DND-41 (cell line): ENCODE measurements around the gene TBX2.

Experiments used
- EZH2 ChIP-seq: IDR thresholded peaks from 3 replicates; pipeline ENCODE4 v1.6.1; 2012; ENCODE audit warnings: borderline replicate concordance, low read depth, mild to moderate bottlenecking, moderate library complexity, low read length, inconsistent platforms; ENCODE audit not compliant: severe bottlenecking
- TF ChIP-seq, protein P1 (sequence below): IDR thresholded peaks from 2 replicates; pipeline ENCODE4 v1.5.1; 2012; ENCODE audit warnings: borderline replicate concordance, low read length, moderate library complexity, mild to moderate bottlenecking; ENCODE audit not compliant: poor library complexity, severe bottlenecking; ENCODE audit errors: extremely low read depth

DNA sequence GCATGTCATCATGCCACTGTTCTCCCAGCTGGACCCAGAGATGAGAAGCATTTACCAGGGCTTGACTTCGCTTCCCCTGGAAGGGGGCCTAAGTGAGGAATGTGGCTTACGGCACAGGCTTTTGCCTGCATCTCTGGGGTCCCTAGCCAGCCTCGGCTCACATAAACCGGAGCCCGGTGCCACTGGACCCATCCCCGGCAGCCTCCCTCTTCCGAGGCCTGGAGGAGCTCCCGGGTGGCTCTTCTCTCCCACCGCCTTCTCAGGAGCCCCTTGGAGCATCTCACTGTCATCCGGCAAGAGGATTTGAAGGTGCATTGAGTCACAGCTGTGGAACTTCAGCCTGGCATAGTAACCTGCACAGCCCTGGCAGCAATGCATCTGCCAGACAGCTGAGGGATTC, 29.9 kb upstream of the TBX2 start:
- no peak for TF ChIP-seq EZH2
- TF ChIP-seq, protein P1, sequence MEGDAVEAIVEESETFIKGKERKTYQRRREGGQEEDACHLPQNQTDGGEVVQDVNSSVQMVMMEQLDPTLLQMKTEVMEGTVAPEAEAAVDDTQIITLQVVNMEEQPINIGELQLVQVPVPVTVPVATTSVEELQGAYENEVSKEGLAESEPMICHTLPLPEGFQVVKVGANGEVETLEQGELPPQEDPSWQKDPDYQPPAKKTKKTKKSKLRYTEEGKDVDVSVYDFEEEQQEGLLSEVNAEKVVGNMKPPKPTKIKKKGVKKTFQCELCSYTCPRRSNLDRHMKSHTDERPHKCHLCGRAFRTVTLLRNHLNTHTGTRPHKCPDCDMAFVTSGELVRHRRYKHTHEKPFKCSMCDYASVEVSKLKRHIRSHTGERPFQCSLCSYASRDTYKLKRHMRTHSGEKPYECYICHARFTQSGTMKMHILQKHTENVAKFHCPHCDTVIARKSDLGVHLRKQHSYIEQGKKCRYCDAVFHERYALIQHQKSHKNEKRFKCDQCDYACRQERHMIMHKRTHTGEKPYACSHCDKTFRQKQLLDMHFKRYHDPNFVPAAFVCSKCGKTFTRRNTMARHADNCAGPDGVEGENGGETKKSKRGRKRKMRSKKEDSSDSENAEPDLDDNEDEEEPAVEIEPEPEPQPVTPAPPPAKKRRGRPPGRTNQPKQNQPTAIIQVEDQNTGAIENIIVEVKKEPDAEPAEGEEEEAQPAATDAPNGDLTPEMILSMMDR, result no peak
